ENCODE results near the gene ASAH2.

The ASAH2 gene

GRCh38 chr10:50289196-50289595 is 37.9 kb upstream of the ASAH2 start:
- Histone ChIP-seq H3K9ac (ENCODE audit: low read length) (no peak overlapping the region), H3F3A (ENCODE audit: insufficient read depth) (no peaks in the 10 kb centered on the region), H3K9me2 (replicated peaks; ENCODE audit: insufficient read depth, low read length) (no peaks in the 10 kb centered on the region), H3K79me2 (ENCODE audit: insufficient read depth, low read length) (no peaks in the 10 kb centered on the region), H3K4me3 (ENCODE audit: insufficient read depth, low read length, poor library complexity, severe bottlenecking) (no peak overlapping the region), H3K36me3 (ENCODE audit: low read length) (no peaks in the 10 kb centered on the region), H4K20me1 (ENCODE audit: low read depth, low read length) (no peaks in the 10 kb centered on the region), H3K4me2 (ENCODE audit: low read depth, low read length, poor library complexity, severe bottlenecking) (no peak overlapping the region), H3K27me3 (ENCODE audit: low read length) (no peaks in the 10 kb centered on the region), H3K9me3 (ENCODE audit: insufficient read depth, low read length) (no peaks in the 10 kb centered on the region), H3K27ac (ENCODE audit: low read depth, low read length) (no peak overlapping the region), H2AFZ (ENCODE audit: low read depth, low read length, severe bottlenecking) (no peak overlapping the region)
- TF ChIP-seq CTCF (IDR thresholded peaks at IDR 0.05; ENCODE audit: insufficient read depth, low read length, poor library complexity, severe bottlenecking) (no peak), EZH2phosphoT487 (conservative IDR thresholded peaks at IDR 0.05; ENCODE audit: low read length) (no peak)

GRCh38 chr10:50286996-50287803 is 35.9 kb upstream of the ASAH2 start:
- Histone ChIP-seq H3F3A (ENCODE audit: insufficient read depth) (no peaks in the 10 kb centered on the region), H3K27me3 (ENCODE audit: low read length) (no peaks in the 10 kb centered on the region), H3K9me3 (ENCODE audit: insufficient read depth, low read length) (no peaks in the 10 kb centered on the region), H3K79me2 (ENCODE audit: insufficient read depth, low read length) (no peaks in the 10 kb centered on the region), H3K36me3 (ENCODE audit: low read length) (no peaks in the 10 kb centered on the region), H3K9ac (ENCODE audit: low read length) (no peak overlapping the region), H4K20me1 (ENCODE audit: low read depth, low read length) (no peaks in the 10 kb centered on the region), H2AFZ (ENCODE audit: low read depth, low read length, severe bottlenecking) (no peak overlapping the region), H3K27ac (ENCODE audit: low read depth, low read length) (no peak overlapping the region), H3K4me3 (ENCODE audit: insufficient read depth, low read length, poor library complexity, severe bottlenecking) (no peak overlapping the region), H3K9me2 (replicated peaks; ENCODE audit: insufficient read depth, low read length) (no peaks in the 10 kb centered on the region), H3K4me2 (ENCODE audit: low read depth, low read length, poor library complexity, severe bottlenecking) (no peak overlapping the region)
- TF ChIP-seq CTCF (IDR thresholded peaks at IDR 0.05; ENCODE audit: insufficient read depth, low read length, poor library complexity, severe bottlenecking) (no peak), EZH2phosphoT487 (conservative IDR thresholded peaks at IDR 0.05; ENCODE audit: low read length) (no peak)

GRCh38 chr10:50286517-50286916 is 35.2 kb upstream of the ASAH2 start:
- Histone ChIP-seq H3F3A (ENCODE audit: insufficient read depth) (no peaks in the 10 kb centered on the region), H3K9ac (ENCODE audit: low read length) (no peak overlapping the region), H3K4me2 (ENCODE audit: low read depth, low read length, poor library complexity, severe bottlenecking) (no peak overlapping the region), H3K4me3 (ENCODE audit: insufficient read depth, low read length, poor library complexity, severe bottlenecking) (no peak overlapping the region), H3K79me2 (ENCODE audit: insufficient read depth, low read length) (no peaks in the 10 kb centered on the region), H3K27me3 (ENCODE audit: low read length) (no peaks in the 10 kb centered on the region), H4K20me1 (ENCODE audit: low read depth, low read length) (no peaks in the 10 kb centered on the region), H3K9me3 (ENCODE audit: insufficient read depth, low read length) (no peaks in the 10 kb centered on the region), H3K36me3 (ENCODE audit: low read length) (no peaks in the 10 kb centered on the region), H3K27ac (ENCODE audit: low read depth, low read length) (no peak overlapping the region), H3K9me2 (replicated peaks; ENCODE audit: insufficient read depth, low read length) (no peaks in the 10 kb centered on the region), H2AFZ (ENCODE audit: low read depth, low read length, severe bottlenecking) (no peak overlapping the region)
- no peak for TF ChIP-seq EZH2phosphoT487 (conservative IDR thresholded peaks at IDR 0.05; ENCODE audit: low read length)
- TF ChIP-seq CTCF (IDR thresholded peaks at IDR 0.05; ENCODE audit: insufficient read depth, low read length, poor library complexity, severe bottlenecking): no peak
